ENCODE results near the gene FAT3.

Gene FAT3

DNA sequence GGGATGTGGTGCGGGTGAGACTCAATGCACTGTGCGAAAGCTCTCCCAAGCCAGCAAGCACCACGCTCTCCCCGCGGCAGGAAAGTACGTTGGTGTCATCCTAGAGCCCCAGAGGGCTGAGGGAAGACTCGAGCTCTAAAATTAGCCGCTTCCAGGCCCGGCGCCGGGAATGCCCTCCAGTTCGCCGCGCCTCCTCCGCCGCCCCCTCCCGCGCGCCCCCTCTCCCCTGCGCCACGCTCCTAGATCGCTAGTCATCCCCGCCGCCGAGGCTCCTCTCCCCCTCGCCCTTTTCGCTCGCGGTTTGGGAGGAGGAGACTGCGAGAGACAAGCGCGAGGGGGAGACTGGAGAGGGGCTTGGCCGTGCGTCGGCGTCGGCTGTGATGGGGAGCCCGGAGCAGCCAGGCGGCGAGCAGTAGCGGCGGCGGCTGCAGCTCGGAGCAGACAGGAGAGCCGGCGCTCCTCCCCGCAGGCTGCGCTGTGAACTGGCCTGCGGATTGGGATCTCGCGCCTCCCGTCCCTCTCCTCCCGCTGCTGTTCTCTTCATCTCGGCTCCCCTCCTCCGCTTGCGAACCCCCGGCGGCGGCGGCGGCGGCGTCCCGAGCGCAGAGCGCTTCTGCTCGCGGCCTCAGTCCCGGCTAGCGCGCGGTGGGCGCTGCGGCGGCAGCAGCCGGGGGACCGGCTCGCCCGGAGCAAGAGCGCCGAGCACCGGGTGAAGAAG lies at the start of gene FAT3:
FAT3 (plus strand) TSS at position 412 of the 718 bp plus-strand sequence. CDS start 127,295 bp downstream, outside the sequence.
- no peak for DNase-seq

GRCh38 chr11:92179017-92179670 lies 45.5 kb upstream of the FAT3 start:
- DNase-seq = no peak

DNA sequence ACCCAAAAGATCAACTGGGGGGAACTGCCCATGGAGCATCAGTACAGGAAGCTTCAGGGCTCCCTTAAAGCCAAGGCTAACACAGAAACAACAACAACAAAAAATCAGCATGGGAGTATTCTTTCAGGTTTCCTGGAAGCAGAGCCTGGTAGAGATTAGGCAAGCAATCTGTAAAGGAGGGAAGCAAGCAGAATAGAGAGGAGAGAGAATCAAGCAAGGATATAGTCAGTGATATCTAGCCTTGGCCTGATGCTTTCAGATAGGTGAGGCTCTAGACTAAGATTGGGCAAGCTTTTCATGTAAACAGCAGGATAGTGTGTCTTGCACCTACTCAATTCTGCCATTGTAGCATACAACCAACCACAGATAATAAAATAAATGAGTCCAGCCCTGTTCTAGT lies 44.4 kb upstream of the FAT3 start:
- no peak for DNase-seq

DNA sequence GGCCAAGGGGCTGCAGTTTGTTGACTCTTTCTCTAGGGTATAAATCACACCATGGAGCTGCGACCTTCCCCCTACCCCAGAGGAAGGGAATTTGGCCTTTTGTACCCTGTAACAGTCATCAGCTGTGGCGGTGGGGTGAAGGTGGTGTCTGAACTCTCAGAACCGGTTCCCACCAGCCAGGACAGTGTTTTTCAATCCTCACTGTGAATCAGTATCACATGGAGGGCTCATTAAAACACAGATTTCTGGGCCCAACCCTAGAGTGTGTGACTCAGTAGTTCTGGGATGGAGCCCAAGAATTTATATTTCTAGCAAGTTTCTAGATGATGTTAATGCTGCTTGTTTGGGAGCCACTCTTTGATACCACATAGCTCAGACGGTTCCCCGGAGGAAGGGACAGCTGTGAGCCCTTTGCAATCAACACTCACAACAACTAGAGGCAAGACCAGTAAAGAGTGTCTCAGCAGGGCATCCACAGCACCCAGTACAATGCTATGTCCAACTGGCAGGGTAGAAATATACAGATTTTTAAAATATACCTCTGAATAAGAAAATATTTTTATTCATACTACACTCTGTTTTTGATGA lies 43.9 kb upstream of the FAT3 start:
- DNase-seq = no peak

- DNase-seq = no peak
Observed at GRCh38 chr11:92190535-92191206, 33.9 kb upstream of the FAT3 start.

DNA sequence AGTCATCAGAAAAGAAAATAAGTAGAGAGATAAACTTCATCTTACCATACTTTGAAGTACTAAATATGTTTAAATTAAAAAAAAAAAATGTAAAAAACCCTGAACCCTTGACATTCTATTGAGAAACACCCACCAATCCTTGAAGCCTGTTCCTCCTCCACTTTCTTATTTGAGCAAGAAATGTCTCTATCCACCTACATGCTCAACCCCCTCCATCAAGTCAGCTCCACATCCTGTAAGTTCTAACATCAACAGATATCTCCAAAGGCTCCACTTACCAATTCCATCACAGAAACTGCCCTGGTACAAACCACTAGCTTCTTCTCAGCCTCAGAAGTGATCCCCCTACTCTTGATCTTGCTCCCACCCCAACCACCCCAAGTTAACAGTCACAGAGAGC lies 32.5 kb upstream of the FAT3 start:
- DNase-seq = no peak

DNA sequence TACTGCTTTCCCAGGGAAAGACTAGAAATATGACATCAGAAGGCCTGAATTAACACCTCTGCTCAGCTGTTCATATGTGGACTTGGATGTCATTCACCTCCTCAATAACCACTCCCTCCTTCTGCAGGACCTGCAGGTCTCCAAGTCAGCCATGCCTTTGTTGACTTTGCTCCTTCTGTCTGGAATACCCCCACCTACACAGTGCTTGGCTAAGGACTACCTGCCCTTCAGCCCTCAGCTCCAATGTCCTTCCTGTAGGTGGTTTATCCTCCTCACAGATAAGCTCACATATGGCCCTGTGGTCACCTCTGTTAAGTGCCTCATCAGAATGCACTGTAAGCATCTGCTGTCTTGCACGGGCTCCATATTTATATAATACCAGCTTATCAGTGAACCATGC lies 26.4 kb upstream of the FAT3 start:
- DNase-seq = no peak

DNA sequence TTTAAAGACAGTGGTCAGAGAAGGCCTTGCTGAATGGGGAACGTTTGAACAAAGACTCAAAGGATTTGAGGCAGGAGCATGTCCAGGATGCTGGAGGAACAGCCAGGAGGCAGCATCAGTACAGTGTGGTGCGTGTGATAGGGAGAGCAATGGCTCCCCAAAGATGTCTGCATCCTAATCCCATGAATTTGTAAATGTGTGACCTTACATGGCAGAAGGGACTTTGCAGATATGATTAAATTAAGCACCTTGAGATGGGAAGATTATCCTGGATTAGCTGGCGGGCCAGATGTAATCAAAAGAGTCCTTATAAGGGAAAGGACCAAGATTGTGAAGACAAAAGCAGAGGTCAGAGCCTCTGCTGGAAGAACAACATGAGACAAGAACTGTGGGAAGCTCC lies 24.6 kb upstream of the FAT3 start:
- no peak for DNase-seq

DNA sequence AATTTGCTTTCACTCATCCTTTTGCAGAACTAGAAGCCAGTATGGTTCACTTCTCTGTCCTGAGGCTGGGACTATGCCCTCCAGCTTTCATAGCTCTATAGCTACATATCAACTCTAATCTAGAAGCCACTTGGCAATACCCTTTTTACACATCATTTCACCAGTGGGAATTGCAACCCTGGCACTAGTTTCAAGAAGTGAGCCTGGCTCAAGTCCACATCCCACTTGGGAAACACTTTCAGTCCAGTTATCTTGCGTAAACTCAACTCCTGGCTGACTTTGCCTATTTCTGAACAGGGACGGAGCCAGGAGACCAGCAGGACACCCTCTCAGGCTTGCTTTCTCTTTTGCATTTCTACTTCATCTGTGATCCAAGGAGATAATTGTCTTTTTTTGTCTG lies 19.9 kb upstream of the FAT3 start:
- DNase-seq = no peak

DNA sequence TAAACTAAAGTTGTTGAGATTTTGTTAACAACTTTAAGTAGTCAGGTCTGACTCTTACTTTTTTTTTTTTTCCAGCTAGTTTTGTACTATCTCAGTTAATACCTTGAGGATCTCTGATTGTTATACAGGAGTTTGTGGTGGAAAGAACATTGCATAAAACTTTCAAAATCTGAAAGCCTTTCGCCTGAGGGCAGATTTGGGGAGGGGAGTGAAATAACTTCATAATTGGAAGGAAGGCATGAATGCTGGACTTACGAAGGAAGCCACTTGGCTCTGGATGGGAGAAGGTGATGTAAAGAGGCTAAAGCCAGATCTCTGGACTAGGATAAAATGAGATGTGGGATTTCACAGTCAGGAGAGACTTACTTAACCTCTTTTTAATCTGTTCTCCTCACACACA lies 18.2 kb upstream of the FAT3 start:
- DNase-seq = no peak

GRCh38 chr11:92211576-92212167 lies 12.9 kb upstream of the FAT3 start:
- DNase-seq = peak; percentile 42

GRCh38 chr11:92212530-92212929 lies 12.1 kb upstream of the FAT3 start:
- DNase-seq = no peak

DNA sequence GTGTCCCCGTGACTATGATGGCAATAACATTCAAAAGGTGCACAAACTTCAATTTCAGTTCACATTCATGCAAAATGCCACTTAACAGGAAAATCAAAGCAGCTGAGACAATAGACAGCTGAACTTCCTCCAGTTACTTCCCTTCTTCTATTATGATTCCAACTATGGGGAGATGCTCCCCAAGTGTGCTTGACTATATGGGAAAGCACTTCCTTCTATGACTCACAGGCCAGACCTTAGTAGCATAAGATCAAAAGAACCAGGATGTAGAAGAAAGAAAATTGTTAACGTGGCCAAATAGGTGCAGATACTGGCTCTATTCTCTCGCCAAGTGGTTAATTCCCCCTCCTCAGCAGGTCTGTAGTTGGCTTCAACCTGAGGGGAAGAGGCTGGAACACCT lies 7.8 kb upstream of the FAT3 start:
- DNase-seq = no peak

- no peak for DNase-seq
Observed at GRCh38 chr11:92219476-92219875, 5.1 kb upstream of the FAT3 start.

DNA sequence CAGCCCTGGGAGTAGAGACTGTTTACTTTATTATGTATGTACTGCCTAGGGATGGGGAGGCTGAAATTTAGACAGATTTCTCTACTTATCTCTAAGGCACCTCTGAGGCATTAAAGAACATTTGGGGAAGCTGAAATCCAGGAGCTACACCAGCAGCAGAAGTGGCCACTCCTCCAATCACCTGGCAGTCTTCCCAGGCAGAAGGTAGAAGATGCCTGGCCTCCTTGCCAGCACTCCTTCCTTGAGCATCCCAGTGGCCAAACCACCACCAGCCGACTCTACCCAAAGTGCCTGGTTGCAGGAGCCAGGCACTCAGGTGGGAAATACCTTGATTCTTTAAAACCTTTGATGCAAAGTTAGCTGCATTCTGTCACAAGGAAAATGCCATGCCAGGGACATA lies 1.9 kb upstream of the FAT3 start:
- DNase-seq = no peak

- no peak for DNase-seq
Observed at GRCh38 chr11:92224054-92224406, 588 bp upstream of the FAT3 start.

DNA sequence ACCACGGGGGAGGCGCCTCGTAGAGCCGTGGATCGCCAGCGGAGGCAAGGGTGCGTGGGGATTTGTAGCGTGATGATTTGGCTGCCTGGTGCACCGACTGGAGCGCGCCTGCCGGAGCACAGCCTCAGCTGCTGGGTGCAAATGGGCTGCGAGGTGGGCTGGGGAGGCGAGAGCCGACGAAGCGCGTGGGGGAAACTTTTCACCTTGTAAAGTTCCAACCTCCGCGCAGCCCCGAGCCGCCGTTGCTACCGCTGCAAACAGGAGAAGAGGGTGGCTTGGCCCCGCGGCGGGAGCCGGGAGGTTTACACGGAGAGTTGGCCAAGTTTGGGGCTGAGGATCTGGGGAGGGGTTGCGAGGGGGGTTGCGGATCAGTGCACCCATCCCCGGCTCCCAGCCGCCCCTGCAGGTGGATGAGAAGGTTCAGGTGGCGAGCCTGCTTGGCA lies 528 bp downstream of the FAT3 start:
- DNase-seq = no peak

DNA sequence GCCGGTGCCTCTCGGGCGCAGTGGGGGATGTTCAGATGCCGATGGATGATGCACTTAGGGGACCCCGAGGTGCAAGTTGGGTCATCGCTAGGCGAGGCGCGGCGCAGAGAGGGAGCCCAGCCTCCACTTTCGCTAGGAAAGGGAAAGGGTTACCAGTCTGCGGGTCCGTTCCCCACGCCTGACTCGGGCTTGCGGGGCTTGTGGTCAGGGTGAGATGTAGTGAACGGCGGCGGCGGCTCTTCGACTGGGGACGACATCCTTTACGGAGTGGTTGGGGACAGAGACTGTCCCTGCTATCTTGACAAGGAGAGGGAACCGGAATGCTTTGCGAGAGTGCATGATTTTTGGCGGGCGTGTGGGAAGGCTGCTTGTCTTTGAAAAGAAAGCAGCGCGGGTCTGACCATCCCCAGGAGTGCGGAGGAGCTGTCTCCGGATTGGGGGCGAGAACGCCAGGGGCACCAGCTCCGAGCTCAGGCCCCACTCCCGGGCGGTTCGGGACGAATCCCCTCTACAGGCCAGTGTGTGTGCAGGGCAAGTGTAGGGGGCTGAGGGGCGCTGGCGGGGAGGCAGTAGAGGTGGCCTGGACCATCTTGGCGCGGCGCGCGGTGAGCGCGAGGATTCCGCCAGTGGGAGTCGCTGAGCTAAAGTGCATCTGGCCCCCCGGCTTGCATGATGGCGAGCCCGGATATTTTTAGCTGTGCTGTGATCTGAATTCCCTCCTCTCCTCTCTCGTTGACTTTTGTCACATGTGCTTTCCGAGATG lies 1.1 kb downstream of the FAT3 start:
- DNase-seq = peak; percentile 7

GRCh38 chr11:92226331-92227229 lies 2.0 kb downstream of the FAT3 start:
- peak; percentile 5 for DNase-seq

GRCh38 chr11:92227230-92227814 lies 2.7 kb downstream of the FAT3 start:
- DNase-seq = peak; percentile 6

All from SHP77 treated with DMSO at 0.1 percent for 48 hours (cell line).